ENCODE measurements around the gene FOXJ3. TPM values are rescaled to one million over a fixed set of nuclear protein-coding genes. Genes with fewer than 3 reads are reported as not detected.
A peak's percentile ranks its signal among the peaks of the same experiment; 100 is the strongest.

FOXJ3 gene
- total RNA-seq, 2 donors from 2014 or later = 36.7 to 38.6 TPM

DNA sequence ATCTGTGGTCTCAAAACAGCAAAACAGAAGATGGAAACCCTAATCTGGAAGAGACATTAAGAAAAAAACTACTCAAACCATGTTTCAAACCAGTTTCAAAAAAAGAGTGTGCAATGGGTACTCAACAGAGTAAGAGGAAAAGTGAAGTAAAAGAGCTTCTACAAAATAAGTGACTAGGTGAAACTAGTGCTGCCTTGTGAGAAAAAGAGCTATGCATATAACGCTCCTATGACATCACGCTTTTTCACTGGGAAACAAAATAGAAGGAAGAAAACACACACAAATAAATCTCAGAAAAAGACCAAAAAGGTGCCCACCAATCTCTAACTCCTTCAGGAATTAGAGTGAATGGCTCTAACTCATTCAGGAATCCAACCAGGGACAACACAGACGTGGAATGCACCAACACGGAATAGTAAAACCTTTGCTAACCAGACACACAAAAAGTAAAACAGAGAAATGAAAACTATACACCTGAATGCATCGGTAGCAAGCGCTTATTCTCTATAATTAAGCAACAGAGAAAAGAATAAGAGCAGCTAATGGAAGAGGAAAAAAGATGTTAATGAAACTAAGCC, 1.3 kb downstream of the FOXJ3 start:
- Histone ChIP-seq H3K36me3 (no peaks in the 10 kb centered on the region), H3K27me3 (no peaks in the 10 kb centered on the region), H3K27ac (peak overlapping the region; percentile 95 to 97), H3K4me1 (peaks cover 0 to 51% of the 10 kb centered on the region in 2 donors), H3K4me3 (peak overlapping the region; percentile 81 to 99), H3K9me3 (no peaks in the 10 kb centered on the region)
- no peak for DNase-seq (ENCODE audit: low spot score)
- TF ChIP-seq, protein P1, sequence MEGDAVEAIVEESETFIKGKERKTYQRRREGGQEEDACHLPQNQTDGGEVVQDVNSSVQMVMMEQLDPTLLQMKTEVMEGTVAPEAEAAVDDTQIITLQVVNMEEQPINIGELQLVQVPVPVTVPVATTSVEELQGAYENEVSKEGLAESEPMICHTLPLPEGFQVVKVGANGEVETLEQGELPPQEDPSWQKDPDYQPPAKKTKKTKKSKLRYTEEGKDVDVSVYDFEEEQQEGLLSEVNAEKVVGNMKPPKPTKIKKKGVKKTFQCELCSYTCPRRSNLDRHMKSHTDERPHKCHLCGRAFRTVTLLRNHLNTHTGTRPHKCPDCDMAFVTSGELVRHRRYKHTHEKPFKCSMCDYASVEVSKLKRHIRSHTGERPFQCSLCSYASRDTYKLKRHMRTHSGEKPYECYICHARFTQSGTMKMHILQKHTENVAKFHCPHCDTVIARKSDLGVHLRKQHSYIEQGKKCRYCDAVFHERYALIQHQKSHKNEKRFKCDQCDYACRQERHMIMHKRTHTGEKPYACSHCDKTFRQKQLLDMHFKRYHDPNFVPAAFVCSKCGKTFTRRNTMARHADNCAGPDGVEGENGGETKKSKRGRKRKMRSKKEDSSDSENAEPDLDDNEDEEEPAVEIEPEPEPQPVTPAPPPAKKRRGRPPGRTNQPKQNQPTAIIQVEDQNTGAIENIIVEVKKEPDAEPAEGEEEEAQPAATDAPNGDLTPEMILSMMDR (IDR thresholded peaks at IDR 0.05) = no peak

DNA sequence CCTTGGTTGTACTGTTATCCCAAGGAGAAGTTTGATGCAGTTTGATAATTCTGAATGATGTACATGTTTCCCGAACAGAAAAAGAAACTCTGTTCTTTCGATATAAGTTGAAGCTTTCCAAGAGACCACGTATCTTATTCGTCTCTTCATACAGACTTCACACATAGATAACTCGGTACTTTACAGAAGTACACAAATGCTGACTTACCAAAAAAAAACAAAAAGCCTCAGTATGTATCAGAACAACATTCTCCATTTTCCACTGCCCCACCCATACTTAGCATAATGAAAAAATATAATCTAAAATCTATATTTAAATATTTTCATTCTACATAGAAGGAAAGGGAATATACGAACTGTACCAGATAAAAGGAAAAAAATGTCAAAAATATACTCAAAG, 2.2 kb downstream of the FOXJ3 start:
- H3K36me3 ChIP-seq = no peaks in the 10 kb centered on the region
- peak overlapping the region in 1 of 2 donors; percentile 95 for H3K27ac ChIP-seq
- peaks cover 0 to 57% of the 10 kb centered on the region in 2 donors for H3K4me1 ChIP-seq
- no peaks in the 10 kb centered on the region for H3K27me3 ChIP-seq
- TF ChIP-seq, protein P1 (IDR thresholded peaks at IDR 0.05) = no peak
- no peak for DNase-seq (ENCODE audit: low spot score)
- no peak overlapping the region for H3K4me3 ChIP-seq
- no peaks in the 10 kb centered on the region for H3K9me3 ChIP-seq

DNA sequence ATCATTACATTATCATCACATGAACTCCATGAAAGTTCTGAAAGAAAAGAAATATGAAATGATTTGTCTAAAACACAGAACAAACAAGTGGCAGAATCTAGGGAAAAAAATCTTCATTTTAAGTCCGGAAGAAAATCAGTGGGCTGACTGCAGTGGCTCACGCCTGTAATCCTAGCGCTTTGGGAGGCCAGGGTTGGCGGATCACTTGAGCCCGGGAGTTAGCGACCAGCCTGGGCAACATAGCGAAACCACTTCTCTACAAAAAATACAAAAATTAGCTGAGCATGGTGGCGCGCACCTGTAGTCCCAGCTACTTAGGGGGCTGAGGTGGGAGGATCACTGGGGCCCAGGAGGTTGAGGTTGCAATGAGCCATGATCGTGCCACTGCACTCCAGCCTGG, 4.8 kb downstream of the FOXJ3 start:
- H3K4me3 ChIP-seq = no peak overlapping the region
- H3K36me3 ChIP-seq = no peaks in the 10 kb centered on the region
- no peak for DNase-seq (ENCODE audit: low spot score)
- H3K27me3 ChIP-seq = no peaks in the 10 kb centered on the region
- H3K9me3 ChIP-seq = no peaks in the 10 kb centered on the region
- peaks cover 0 to 50% of the 10 kb centered on the region in 2 donors for H3K4me1 ChIP-seq
- no peak overlapping the region for H3K27ac ChIP-seq
- TF ChIP-seq, protein P1 (IDR thresholded peaks at IDR 0.05) = no peak

DNA sequence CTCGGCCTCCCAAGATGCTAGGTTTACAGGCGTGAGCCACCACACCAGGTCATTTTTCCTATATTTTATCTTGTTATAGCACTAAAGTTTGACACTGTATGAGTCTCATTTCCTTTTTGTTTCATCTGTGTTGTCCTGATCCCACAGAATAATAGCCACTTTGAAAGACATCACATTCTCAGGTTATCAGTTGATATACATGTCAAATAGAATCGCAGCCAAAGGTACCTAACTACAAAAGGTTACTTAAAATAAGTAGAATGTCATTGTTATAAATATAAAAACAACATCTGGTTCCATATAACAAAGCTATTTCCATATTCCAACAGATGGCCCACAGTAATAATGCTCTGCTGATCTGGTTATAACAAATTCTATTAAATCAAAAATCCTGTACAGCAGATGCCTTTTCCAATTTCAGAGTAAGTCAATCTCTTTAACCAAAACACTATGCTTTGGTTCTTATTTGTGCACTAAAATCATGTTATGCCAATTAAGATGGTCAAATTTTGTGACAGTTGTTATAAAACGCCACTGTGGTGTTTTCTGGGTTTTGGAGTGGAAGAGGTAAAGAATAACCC, 6.0 kb downstream of the FOXJ3 start:
- Histone ChIP-seq H3K27me3 (no peaks in the 10 kb centered on the region), H3K4me3 (no peak overlapping the region), H3K4me1 (peaks cover 0 to 59% of the 10 kb centered on the region in 2 donors), H3K27ac (no peak overlapping the region), H3K36me3 (no peaks in the 10 kb centered on the region), H3K9me3 (no peaks in the 10 kb centered on the region)
- TF ChIP-seq, protein P1 (IDR thresholded peaks at IDR 0.05) = no peak
- no peak for DNase-seq (ENCODE audit: low spot score)

DNA sequence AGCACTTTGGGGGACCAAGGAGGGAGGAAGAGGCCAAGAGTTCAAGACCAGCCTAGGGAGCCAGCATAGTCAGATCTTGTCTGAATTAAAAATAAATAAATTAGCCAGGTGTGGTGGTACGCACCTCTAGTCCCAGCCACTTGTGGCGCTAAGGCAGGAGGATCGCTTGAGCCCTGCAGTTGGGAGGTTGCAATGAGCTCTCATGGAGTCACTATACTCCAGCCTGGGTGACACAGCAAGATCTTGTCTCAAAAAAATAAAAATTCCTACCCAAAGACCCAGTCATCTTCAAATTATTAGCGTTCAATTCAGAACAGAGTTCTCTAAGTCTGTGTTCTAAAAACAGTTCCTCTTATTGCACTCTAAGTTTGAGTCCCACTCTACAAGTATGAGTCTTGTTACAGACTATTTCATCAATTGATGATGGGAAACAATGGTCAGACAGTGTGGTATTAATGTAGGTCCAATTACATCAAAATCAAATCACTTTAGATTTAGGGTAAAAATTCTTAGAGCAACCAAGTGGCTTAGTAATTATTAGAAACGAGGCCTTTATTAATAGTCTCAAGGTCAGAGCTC, 6.9 kb downstream of the FOXJ3 start:
- Histone ChIP-seq H3K4me1 (peaks cover 0 to 56% of the 10 kb centered on the region in 2 donors), H3K9me3 (no peaks in the 10 kb centered on the region), H3K27me3 (no peaks in the 10 kb centered on the region), H3K27ac (no peak overlapping the region), H3K4me3 (no peak overlapping the region), H3K36me3 (no peaks in the 10 kb centered on the region)
- TF ChIP-seq, protein P1 (IDR thresholded peaks at IDR 0.05) = no peak
- no peak for DNase-seq (ENCODE audit: low spot score)
